ENCODE results near the gene ITFG1.
A peak's percentile ranks its signal among the peaks of the same experiment; 100 is the strongest.
"Not testable (repeated sequence)": the region's sequence is repeated elsewhere in the genome, so short reads cannot be mapped to it uniquely, and the experiment has no call there.

Gene ITFG1

GRCh38 chr16:47465919-47466630 is 5.2 kb upstream of the ITFG1 start:
- Mint-ChIP-seq H3K27ac (no peak overlapping the region), H3K9me3 (no peaks in the 10 kb centered on the region), H3K4me3 (no peak overlapping the region), H3K4me1 (peaks cover 45% of the 10 kb centered on the region), H3K27me3 (no peaks in the 10 kb centered on the region), H3K36me3 (peaks cover 21% of the 10 kb centered on the region)
- DNase-seq (ENCODE audit: low spot score in 2 of 2) = no peak
- ATAC-seq (ENCODE audit: low read depth) = no peak

GRCh38 chr16:47463771-47464624 is 3.1 kb upstream of the ITFG1 start:
- no peaks in the 10 kb centered on the region for H3K9me3 Mint-ChIP-seq
- DNase-seq (ENCODE audit: low spot score in 2 of 2) (no peak), ATAC-seq (ENCODE audit: low read depth) (no peak)
- no peaks in the 10 kb centered on the region for H3K27me3 Mint-ChIP-seq
- peaks cover 14% of the 10 kb centered on the region for H3K36me3 Mint-ChIP-seq
- H3K4me3 Mint-ChIP-seq = peak overlapping the region; percentile 69
- H3K27ac Mint-ChIP-seq = peak overlapping the region; percentile 45
- peaks cover 42% of the 10 kb centered on the region for H3K4me1 Mint-ChIP-seq

- H3K27me3 Mint-ChIP-seq = no peaks in the 10 kb centered on the region
- peak overlapping the region; percentile 99 for H3K27ac Mint-ChIP-seq
- DNase-seq (ENCODE audit: low spot score in 2 of 2) (peak; percentile 4 to 23), ATAC-seq (ENCODE audit: low read depth) (peak; percentile 11)
- peaks cover 33% of the 10 kb centered on the region for H3K4me1 Mint-ChIP-seq
- no peaks in the 10 kb centered on the region for H3K9me3 Mint-ChIP-seq
- peak overlapping the region; percentile 98 for H3K4me3 Mint-ChIP-seq
- H3K36me3 Mint-ChIP-seq = peaks cover 10% of the 10 kb centered on the region
Measured at GRCh38 chr16:47461598-47462266, 869 bp upstream of the ITFG1 start.

- no peak for ATAC-seq (ENCODE audit: low read depth)
- Mint-ChIP-seq H3K36me3 (peaks cover 13% of the 10 kb centered on the region), H3K4me1 (peaks cover 30% of the 10 kb centered on the region)
Measured at GRCh38 chr16:47460359-47460710, 528 bp downstream of the ITFG1 start.

GRCh38 chr16:47459603-47460002 is 1.3 kb downstream of the ITFG1 start:
- peaks cover 16% of the 10 kb centered on the region for H3K36me3 Mint-ChIP-seq
- no peak for DNase-seq (ENCODE audit: low spot score in 2 of 2)
- H3K4me3 Mint-ChIP-seq = peak overlapping the region; percentile 98
- H3K9me3 Mint-ChIP-seq = no peaks in the 10 kb centered on the region
- no peak for ATAC-seq (ENCODE audit: low read depth)
- H3K27me3 Mint-ChIP-seq = no peaks in the 10 kb centered on the region
- peak overlapping the region; percentile 99 for H3K27ac Mint-ChIP-seq
- H3K4me1 Mint-ChIP-seq = peaks cover 27% of the 10 kb centered on the region

More at GRCh38 chr16:47460359-47460710, 528 bp downstream of the ITFG1 start:
- no peaks in the 10 kb centered on the region for H3K27me3 Mint-ChIP-seq
- peak overlapping the region; percentile 99 for H3K27ac Mint-ChIP-seq
- DNase-seq (ENCODE audit: low spot score in 2 of 2) = no peak
- peak overlapping the region; percentile 98 for H3K4me3 Mint-ChIP-seq
- no peaks in the 10 kb centered on the region for H3K9me3 Mint-ChIP-seq

GRCh38 chr16:47458331-47458730 is 2.5 kb downstream of the ITFG1 start:
- Mint-ChIP-seq H3K4me3 (no peak overlapping the region), H3K27me3 (no peaks in the 10 kb centered on the region), H3K9me3 (no peaks in the 10 kb centered on the region), H3K4me1 (peaks cover 18% of the 10 kb centered on the region), H3K27ac (no peak overlapping the region), H3K36me3 (peaks cover 21% of the 10 kb centered on the region)
- no peak for DNase-seq (ENCODE audit: low spot score in 2 of 2)
- no peak for ATAC-seq (ENCODE audit: low read depth)

GRCh38 chr16:47449788-47450187 is 11.1 kb downstream of the ITFG1 start:
- Mint-ChIP-seq H3K4me3 (no peak overlapping the region), H3K9me3 (no peaks in the 10 kb centered on the region), H3K27me3 (no peaks in the 10 kb centered on the region), H3K36me3 (peaks cover 26% of the 10 kb centered on the region), H3K27ac (no peak overlapping the region), H3K4me1 (peaks cover 3% of the 10 kb centered on the region)
- DNase-seq (ENCODE audit: low spot score in 2 of 2) (no peak), ATAC-seq (ENCODE audit: low read depth) (no peak)

- peaks cover 24% of the 10 kb centered on the region for H3K36me3 Mint-ChIP-seq
- H3K4me3 Mint-ChIP-seq = no peak overlapping the region
- no peak overlapping the region for H3K27ac Mint-ChIP-seq
- no peak for DNase-seq (ENCODE audit: low spot score in 2 of 2)
- H3K4me1 Mint-ChIP-seq = peaks cover 4% of the 10 kb centered on the region
- ATAC-seq (ENCODE audit: low read depth) = no peak
- H3K27me3 Mint-ChIP-seq = no peaks in the 10 kb centered on the region
- H3K9me3 Mint-ChIP-seq = no peaks in the 10 kb centered on the region
Measured at GRCh38 chr16:47448830-47449575, 11.9 kb downstream of the ITFG1 start.

GRCh38 chr16:47446431-47446830 is 14.4 kb downstream of the ITFG1 start:
- DNase-seq (ENCODE audit: low spot score in 2 of 2) (no peak), ATAC-seq (ENCODE audit: low read depth) (no peak)
- Mint-ChIP-seq H3K27ac (no peak overlapping the region), H3K9me3 (peaks cover 2% of the 10 kb centered on the region), H3K4me3 (no peak overlapping the region), H3K36me3 (peaks cover 25% of the 10 kb centered on the region), H3K27me3 (no peaks in the 10 kb centered on the region), H3K4me1 (peaks cover 4% of the 10 kb centered on the region)

GRCh38 chr16:47442884-47443283 is 18.0 kb downstream of the ITFG1 start:
- not testable (repeated sequence) for H3K9me3 Mint-ChIP-seq; H3K27ac Mint-ChIP-seq; H3K27me3 Mint-ChIP-seq; ATAC-seq (ENCODE audit: low read depth); H3K4me3 Mint-ChIP-seq; DNase-seq (ENCODE audit: low spot score in 2 of 2)
- Mint-ChIP-seq H3K36me3 (peaks cover 37% of the 10 kb centered on the region), H3K4me1 (peaks cover 13% of the 10 kb centered on the region)

GRCh38 chr16:47440066-47440465 is 20.8 kb downstream of the ITFG1 start:
- H3K4me3 Mint-ChIP-seq = not testable (repeated sequence)

GRCh38 chr16:47434274-47434673 is 26.6 kb downstream of the ITFG1 start:
- not testable (repeated sequence) for H3K9me3 Mint-ChIP-seq; H3K4me3 Mint-ChIP-seq; DNase-seq (ENCODE audit: low spot score in 2 of 2); ATAC-seq (ENCODE audit: low read depth); H3K27me3 Mint-ChIP-seq
- H3K4me1 Mint-ChIP-seq = peaks cover 14% of the 10 kb centered on the region
- H3K36me3 Mint-ChIP-seq = peaks cover 26% of the 10 kb centered on the region
- H3K27ac Mint-ChIP-seq = peak overlapping the region; percentile 73

More at GRCh38 chr16:47440066-47440465, 20.8 kb downstream of the ITFG1 start:
- DNase-seq (ENCODE audit: low spot score in 2 of 2); H3K27me3 Mint-ChIP-seq; H3K9me3 Mint-ChIP-seq; H3K27ac Mint-ChIP-seq; ATAC-seq (ENCODE audit: low read depth): not testable (repeated sequence)
- peaks cover 39% of the 10 kb centered on the region for H3K36me3 Mint-ChIP-seq
- H3K4me1 Mint-ChIP-seq = peaks cover 13% of the 10 kb centered on the region

- DNase-seq (ENCODE audit: low spot score in 2 of 2) = no peak
- Mint-ChIP-seq H3K27ac (no peak overlapping the region), H3K36me3 (peaks cover 26% of the 10 kb centered on the region), H3K27me3 (no peaks in the 10 kb centered on the region), H3K4me1 (peaks cover 9% of the 10 kb centered on the region), H3K9me3 (no peaks in the 10 kb centered on the region), H3K4me3 (no peak overlapping the region)
- no peak for ATAC-seq (ENCODE audit: low read depth)
Measured at GRCh38 chr16:47431960-47432359, 28.9 kb downstream of the ITFG1 start.

Measured in memory B cell (primary cell).